ENCODE results near the gene TIMP2.

Gene TIMP2

GRCh38 chr17:78853926-78854394 is 71.2 kb downstream of the TIMP2 start:
- H3K36me3 ChIP-seq (ENCODE audit: insufficient read depth) = no peaks in the 10 kb centered on the region
- no peak overlapping the region for H2AFZ ChIP-seq (ENCODE audit: low read depth)
- no peak overlapping the region for H3K27ac ChIP-seq
- H3K4me1 ChIP-seq (ENCODE audit: low read depth, poor library complexity, severe bottlenecking) = no peaks in the 10 kb centered on the region
- H3K79me2 ChIP-seq (ENCODE audit: insufficient read depth, low read depth) = no peaks in the 10 kb centered on the region
- no peak overlapping the region for H3K9ac ChIP-seq
- no peaks in the 10 kb centered on the region for H3K27me3 ChIP-seq (ENCODE audit: insufficient read depth, low read depth)
- no peak overlapping the region for H3K4me2 ChIP-seq
- no peaks in the 10 kb centered on the region for H4K20me1 ChIP-seq (ENCODE audit: insufficient read depth)
- H3K4me3 ChIP-seq (IDR thresholded peaks at IDR 0.05; ENCODE audit: insufficient read depth, low read depth, low read length) = no peak overlapping the region
- TF ChIP-seq CTCF (conservative IDR thresholded peaks at IDR 0.05; ENCODE audit: low read depth, low read length) = no peak

GRCh38 chr17:78852709-78853121 is 72.5 kb downstream of the TIMP2 start:
- Histone ChIP-seq H3K4me1 (ENCODE audit: low read depth, poor library complexity, severe bottlenecking) (no peaks in the 10 kb centered on the region), H4K20me1 (ENCODE audit: insufficient read depth) (no peaks in the 10 kb centered on the region), H3K27ac (no peak overlapping the region), H3K9ac (no peak overlapping the region), H3K27me3 (ENCODE audit: insufficient read depth, low read depth) (no peaks in the 10 kb centered on the region), H2AFZ (ENCODE audit: low read depth) (no peak overlapping the region), H3K79me2 (ENCODE audit: insufficient read depth, low read depth) (no peaks in the 10 kb centered on the region), H3K36me3 (ENCODE audit: insufficient read depth) (no peaks in the 10 kb centered on the region), H3K4me3 (IDR thresholded peaks at IDR 0.05; ENCODE audit: insufficient read depth, low read depth, low read length) (no peak overlapping the region), H3K4me2 (no peak overlapping the region)
- TF ChIP-seq CTCF (conservative IDR thresholded peaks at IDR 0.05; ENCODE audit: low read depth, low read length) = no peak

GRCh38 chr17:78849026-78849425 is 76.2 kb downstream of the TIMP2 start:
- no peaks in the 10 kb centered on the region for H3K4me1 ChIP-seq (ENCODE audit: low read depth, poor library complexity, severe bottlenecking)
- H3K4me3 ChIP-seq (IDR thresholded peaks at IDR 0.05; ENCODE audit: insufficient read depth, low read depth, low read length) = no peak overlapping the region
- no peak overlapping the region for H3K9ac ChIP-seq
- no peak overlapping the region for H3K4me2 ChIP-seq
- H3K27ac ChIP-seq = no peak overlapping the region
- no peaks in the 10 kb centered on the region for H3K79me2 ChIP-seq (ENCODE audit: insufficient read depth, low read depth)
- TF ChIP-seq CTCF (conservative IDR thresholded peaks at IDR 0.05; ENCODE audit: low read depth, low read length) = no peak
- H3K36me3 ChIP-seq (ENCODE audit: insufficient read depth) = no peaks in the 10 kb centered on the region
- H3K27me3 ChIP-seq (ENCODE audit: insufficient read depth, low read depth) = no peaks in the 10 kb centered on the region
- H4K20me1 ChIP-seq (ENCODE audit: insufficient read depth) = no peaks in the 10 kb centered on the region
- no peak overlapping the region for H2AFZ ChIP-seq (ENCODE audit: low read depth)

GRCh38 chr17:78847052-78847451 is 78.1 kb downstream of the TIMP2 start:
- no peak for TF ChIP-seq CTCF (conservative IDR thresholded peaks at IDR 0.05; ENCODE audit: low read depth, low read length)
- no peaks in the 10 kb centered on the region for H3K79me2 ChIP-seq (ENCODE audit: insufficient read depth, low read depth)
- no peak overlapping the region for H3K4me3 ChIP-seq (IDR thresholded peaks at IDR 0.05; ENCODE audit: insufficient read depth, low read depth, low read length)
- no peaks in the 10 kb centered on the region for H3K36me3 ChIP-seq (ENCODE audit: insufficient read depth)
- H2AFZ ChIP-seq (ENCODE audit: low read depth) = no peak overlapping the region
- H3K4me1 ChIP-seq (ENCODE audit: low read depth, poor library complexity, severe bottlenecking) = peaks cover 14% of the 10 kb centered on the region
- no peak overlapping the region for H3K9ac ChIP-seq
- no peak overlapping the region for H3K4me2 ChIP-seq
- H4K20me1 ChIP-seq (ENCODE audit: insufficient read depth) = no peaks in the 10 kb centered on the region
- H3K27me3 ChIP-seq (ENCODE audit: insufficient read depth, low read depth) = no peaks in the 10 kb centered on the region
- no peak overlapping the region for H3K27ac ChIP-seq

Data from KMS-11 (cell line).